Measurements from ENCODE around the gene C18orf63. TPM values are rescaled to one million over a fixed set of nuclear protein-coding genes. Genes with fewer than 3 reads are reported as not detected.

Gene C18orf63
- polyA plus RNA-seq, 2 donors: not detected

- H3K4me1 ChIP-seq (ENCODE audit: control insufficient read depth in 2 of 2, insufficient read depth in 2 of 2, low read length in 1 of 2): no peaks in the 10 kb centered on the region
- H3K27me3 ChIP-seq (ENCODE audit: control insufficient read depth in 1 of 2, insufficient read depth in 2 of 2, low read length in 2 of 2): no peaks in the 10 kb centered on the region
- H3K9me3 ChIP-seq (ENCODE audit: control insufficient read depth in 2 of 2, insufficient read depth in 1 of 2, low read depth in 1 of 2, low read length in 1 of 2): peaks cover 2% of the 10 kb centered on the region in 2 donors
- 96% methylated on average over 10 of the region's 10 CpGs for WGBS, 2 donors
- no peak overlapping the region for H3K27ac ChIP-seq (ENCODE audit: low read depth in 2 of 2, low read length in 1 of 2)
- no peak overlapping the region for H3K4me3 ChIP-seq (ENCODE audit: low read depth in 1 of 2, low read length in 2 of 2)
- no peaks in the 10 kb centered on the region for H3K36me3 ChIP-seq (ENCODE audit: control insufficient read depth in 2 of 2, insufficient read depth in 2 of 2, low read length in 1 of 2)
These were observed 65.3 kb downstream of the C18orf63 start for GRCh38 chr18:74380916-74381315.

- no peak overlapping the region for H3K4me3 ChIP-seq (ENCODE audit: low read depth in 1 of 2, low read length in 2 of 2)
- WGBS, 2 donors: 92% methylated on average over 17 of the region's 17 CpGs
- H3K4me1 ChIP-seq (ENCODE audit: control insufficient read depth in 2 of 2, insufficient read depth in 2 of 2, low read length in 1 of 2): no peaks in the 10 kb centered on the region
- H3K27ac ChIP-seq (ENCODE audit: low read depth in 2 of 2, low read length in 1 of 2): no peak overlapping the region
- no peaks in the 10 kb centered on the region for H3K27me3 ChIP-seq (ENCODE audit: control insufficient read depth in 1 of 2, insufficient read depth in 2 of 2, low read length in 2 of 2)
- no peaks in the 10 kb centered on the region for H3K36me3 ChIP-seq (ENCODE audit: control insufficient read depth in 2 of 2, insufficient read depth in 2 of 2, low read length in 1 of 2)
- H3K9me3 ChIP-seq (ENCODE audit: control insufficient read depth in 2 of 2, insufficient read depth in 1 of 2, low read depth in 1 of 2, low read length in 1 of 2): peaks cover 2% of the 10 kb centered on the region in 2 donors
These were observed 66.1 kb downstream of the C18orf63 start for GRCh38 chr18:74381621-74382295.

GRCh38 chr18:74382481-74383017 lies 66.9 kb downstream of the C18orf63 start:
- peaks cover 2% of the 10 kb centered on the region in 2 donors for H3K9me3 ChIP-seq (ENCODE audit: control insufficient read depth in 2 of 2, insufficient read depth in 1 of 2, low read depth in 1 of 2, low read length in 1 of 2)
- no peaks in the 10 kb centered on the region for H3K36me3 ChIP-seq (ENCODE audit: control insufficient read depth in 2 of 2, insufficient read depth in 2 of 2, low read length in 1 of 2)
- H3K4me1 ChIP-seq (ENCODE audit: control insufficient read depth in 2 of 2, insufficient read depth in 2 of 2, low read length in 1 of 2): no peaks in the 10 kb centered on the region
- no peak overlapping the region for H3K4me3 ChIP-seq (ENCODE audit: low read depth in 1 of 2, low read length in 2 of 2)
- WGBS, 2 donors: 82 to 88% methylated on average over 10 of the region's 10 CpGs
- H3K27ac ChIP-seq (ENCODE audit: low read depth in 2 of 2, low read length in 1 of 2): no peak overlapping the region
- no peaks in the 10 kb centered on the region for H3K27me3 ChIP-seq (ENCODE audit: control insufficient read depth in 1 of 2, insufficient read depth in 2 of 2, low read length in 2 of 2)

- Histone ChIP-seq H3K4me3 (ENCODE audit: low read depth in 1 of 2, low read length in 2 of 2) (no peak overlapping the region), H3K36me3 (ENCODE audit: control insufficient read depth in 2 of 2, insufficient read depth in 2 of 2, low read length in 1 of 2) (no peaks in the 10 kb centered on the region), H3K4me1 (ENCODE audit: control insufficient read depth in 2 of 2, insufficient read depth in 2 of 2, low read length in 1 of 2) (no peaks in the 10 kb centered on the region), H3K9me3 (ENCODE audit: control insufficient read depth in 2 of 2, insufficient read depth in 1 of 2, low read depth in 1 of 2, low read length in 1 of 2) (no peaks in the 10 kb centered on the region), H3K27me3 (ENCODE audit: control insufficient read depth in 1 of 2, insufficient read depth in 2 of 2, low read length in 2 of 2) (no peaks in the 10 kb centered on the region), H3K27ac (ENCODE audit: low read depth in 2 of 2, low read length in 1 of 2) (no peak overlapping the region)
- 36 to 55% methylated on average over 6 of the region's 6 CpGs for WGBS, 2 donors
These were observed 71.7 kb downstream of the C18orf63 start for GRCh38 chr18:74387383-74387782.

GRCh38 chr18:74388227-74388626 lies 72.6 kb downstream of the C18orf63 start:
- H3K27me3 ChIP-seq (ENCODE audit: control insufficient read depth in 1 of 2, insufficient read depth in 2 of 2, low read length in 2 of 2): no peaks in the 10 kb centered on the region
- no peak overlapping the region for H3K27ac ChIP-seq (ENCODE audit: low read depth in 2 of 2, low read length in 1 of 2)
- H3K4me1 ChIP-seq (ENCODE audit: control insufficient read depth in 2 of 2, insufficient read depth in 2 of 2, low read length in 1 of 2): no peaks in the 10 kb centered on the region
- no peak overlapping the region for H3K4me3 ChIP-seq (ENCODE audit: low read depth in 1 of 2, low read length in 2 of 2)
- H3K36me3 ChIP-seq (ENCODE audit: control insufficient read depth in 2 of 2, insufficient read depth in 2 of 2, low read length in 1 of 2): no peaks in the 10 kb centered on the region
- H3K9me3 ChIP-seq (ENCODE audit: control insufficient read depth in 2 of 2, insufficient read depth in 1 of 2, low read depth in 1 of 2, low read length in 1 of 2): no peaks in the 10 kb centered on the region
- WGBS, 2 donors: 40 to 41% methylated on average over 1 of the region's 1 CpG

- Histone ChIP-seq H3K27me3 (ENCODE audit: control insufficient read depth in 1 of 2, insufficient read depth in 2 of 2, low read length in 2 of 2) (no peaks in the 10 kb centered on the region), H3K4me1 (ENCODE audit: control insufficient read depth in 2 of 2, insufficient read depth in 2 of 2, low read length in 1 of 2) (no peaks in the 10 kb centered on the region), H3K4me3 (ENCODE audit: low read depth in 1 of 2, low read length in 2 of 2) (no peak overlapping the region), H3K36me3 (ENCODE audit: control insufficient read depth in 2 of 2, insufficient read depth in 2 of 2, low read length in 1 of 2) (no peaks in the 10 kb centered on the region), H3K27ac (ENCODE audit: low read depth in 2 of 2, low read length in 1 of 2) (no peak overlapping the region), H3K9me3 (ENCODE audit: control insufficient read depth in 2 of 2, insufficient read depth in 1 of 2, low read depth in 1 of 2, low read length in 1 of 2) (no peaks in the 10 kb centered on the region)
- 46 to 49% methylated on average over 6 of the region's 6 CpGs for WGBS, 2 donors
These were observed 73.7 kb downstream of the C18orf63 start for GRCh38 chr18:74389171-74389927.

GRCh38 chr18:74389991-74390390 lies 74.4 kb downstream of the C18orf63 start:
- no peaks in the 10 kb centered on the region for H3K4me1 ChIP-seq (ENCODE audit: control insufficient read depth in 2 of 2, insufficient read depth in 2 of 2, low read length in 1 of 2)
- WGBS, 2 donors: 94 to 96% methylated on average over 20 of the region's 20 CpGs
- H3K27me3 ChIP-seq (ENCODE audit: control insufficient read depth in 1 of 2, insufficient read depth in 2 of 2, low read length in 2 of 2): no peaks in the 10 kb centered on the region
- no peak overlapping the region for H3K4me3 ChIP-seq (ENCODE audit: low read depth in 1 of 2, low read length in 2 of 2)
- H3K36me3 ChIP-seq (ENCODE audit: control insufficient read depth in 2 of 2, insufficient read depth in 2 of 2, low read length in 1 of 2): no peaks in the 10 kb centered on the region
- no peak overlapping the region for H3K27ac ChIP-seq (ENCODE audit: low read depth in 2 of 2, low read length in 1 of 2)
- no peaks in the 10 kb centered on the region for H3K9me3 ChIP-seq (ENCODE audit: control insufficient read depth in 2 of 2, insufficient read depth in 1 of 2, low read depth in 1 of 2, low read length in 1 of 2)

GRCh38 chr18:74390900-74391299 lies 75.3 kb downstream of the C18orf63 start:
- Histone ChIP-seq H3K27me3 (ENCODE audit: control insufficient read depth in 1 of 2, insufficient read depth in 2 of 2, low read length in 2 of 2) (no peaks in the 10 kb centered on the region), H3K27ac (ENCODE audit: low read depth in 2 of 2, low read length in 1 of 2) (no peak overlapping the region), H3K4me1 (ENCODE audit: control insufficient read depth in 2 of 2, insufficient read depth in 2 of 2, low read length in 1 of 2) (no peaks in the 10 kb centered on the region), H3K4me3 (ENCODE audit: low read depth in 1 of 2, low read length in 2 of 2) (no peak overlapping the region), H3K9me3 (ENCODE audit: control insufficient read depth in 2 of 2, insufficient read depth in 1 of 2, low read depth in 1 of 2, low read length in 1 of 2) (no peaks in the 10 kb centered on the region), H3K36me3 (ENCODE audit: control insufficient read depth in 2 of 2, insufficient read depth in 2 of 2, low read length in 1 of 2) (no peaks in the 10 kb centered on the region)
- WGBS, 2 donors: 83 to 87% methylated on average over 3 of the region's 3 CpGs

GRCh38 chr18:74392323-74392722 lies 76.7 kb downstream of the C18orf63 start:
- no peak overlapping the region for H3K4me3 ChIP-seq (ENCODE audit: low read depth in 1 of 2, low read length in 2 of 2)
- no peak overlapping the region for H3K27ac ChIP-seq (ENCODE audit: low read depth in 2 of 2, low read length in 1 of 2)
- no peaks in the 10 kb centered on the region for H3K36me3 ChIP-seq (ENCODE audit: control insufficient read depth in 2 of 2, insufficient read depth in 2 of 2, low read length in 1 of 2)
- no peaks in the 10 kb centered on the region for H3K27me3 ChIP-seq (ENCODE audit: control insufficient read depth in 1 of 2, insufficient read depth in 2 of 2, low read length in 2 of 2)
- 88 to 89% methylated on average over 4 of the region's 4 CpGs for WGBS, 2 donors
- H3K9me3 ChIP-seq (ENCODE audit: control insufficient read depth in 2 of 2, insufficient read depth in 1 of 2, low read depth in 1 of 2, low read length in 1 of 2): no peaks in the 10 kb centered on the region
- H3K4me1 ChIP-seq (ENCODE audit: control insufficient read depth in 2 of 2, insufficient read depth in 2 of 2, low read length in 1 of 2): no peaks in the 10 kb centered on the region

Data from esophagus (tissue), 2 donors.